Uterus (tissue), 4 donors: Measurements from ENCODE around the gene ADORA1. TPM values are rescaled to one million over a fixed set of nuclear protein-coding genes. Genes with fewer than 3 reads are reported as not detected.

ENCODE experiments used
- DNase-seq, 2 donors: peaks; one replicate each; pipeline ENCODE4 v3.0.0-alpha.2; 2019 to 2020
- H3K27ac ChIP-seq, 2 donors: fragments of 200-600 bp; sonication (generic); 1 replicate in 1 of 2; 2 replicates in 1 of 2; pipeline ENCODE4 v1.5.1; 2016 to 2018
- H3K27me3 ChIP-seq, 2 donors: fragments of 200-600 bp; sonication (generic); one replicate each; pipeline ENCODE4 v1.5.1; 2018 to 2019; ENCODE audit warnings: control low read depth in 1 of 2
- H3K36me3 ChIP-seq, 2 donors: fragments of 200-600 bp; sonication (generic); one replicate each; pipeline ENCODE4 v1.5.1; 2019; ENCODE audit warnings: control low read depth in 1 of 2
- H3K4me1 ChIP-seq, 2 donors: fragments of 200-600 bp; sonication (generic); one replicate each; pipeline ENCODE4 v1.5.1; 2018 to 2019; ENCODE audit warnings: control low read depth in 1 of 2
- H3K4me3 ChIP-seq, 2 donors: fragments of 200-600 bp; sonication (generic); 1 replicate in 1 of 2; 2 replicates in 1 of 2; pipeline ENCODE4 v1.5.1; 2018 to 2019; ENCODE audit warnings: mild to moderate bottlenecking in 1 of 2
- H3K9me3 ChIP-seq, 2 donors: fragments of 200-600 bp; sonication (generic); one replicate each; pipeline ENCODE4 v1.5.1; 2019; ENCODE audit warnings: control low read depth in 1 of 2
- POLR2A ChIP-seq, 2 donors: fragments of 450-650 bp; IDR thresholded peaks; one replicate each; pipeline ENCODE4 v1.6.1; 2016; ENCODE audit warnings: antibody characterized with exemption in 2 of 2, mild to moderate bottlenecking in 1 of 2, moderate library complexity in 1 of 2
- intact Hi-C: fragments of 100-400 bp; cut with DNase I; formaldehyde crosslinking; loops from one replicate; pipeline ENCODE4 v1.15.1; 2023; ENCODE audit warnings: low total_unique reads
- total RNA-seq, 4 donors: library from RNA; depleted of rRNA in 3 of 4; stranded (reverse); fragments of >200 nt in 3 of 4; gene quantifications; one replicate each; pipeline versions ENCODE4 v1.1.0 to v1.2.4, GENCODE V29; 2014 to 2023
- TF ChIP-seq, protein P1 (sequence below), 4 experiments: fragments of 200-600 bp in 2 of 4; fragments of 450-650 bp in 2 of 4; sonication (generic) in 2 of 4; IDR thresholded peaks; one replicate each; pipeline ENCODE4 v1.5.1; 2016 to 2019; ENCODE audit warnings: antibody characterized with exemption in 4 of 4, mild to moderate bottlenecking in 2 of 4, moderate library complexity in 1 of 4
- donor health status: DM: yes; HTN: yes; CAD: no.

The ADORA1 gene
- total RNA-seq, 4 donors from 2014 or later, result 3.0 TPM; not detected in 2

DNA sequence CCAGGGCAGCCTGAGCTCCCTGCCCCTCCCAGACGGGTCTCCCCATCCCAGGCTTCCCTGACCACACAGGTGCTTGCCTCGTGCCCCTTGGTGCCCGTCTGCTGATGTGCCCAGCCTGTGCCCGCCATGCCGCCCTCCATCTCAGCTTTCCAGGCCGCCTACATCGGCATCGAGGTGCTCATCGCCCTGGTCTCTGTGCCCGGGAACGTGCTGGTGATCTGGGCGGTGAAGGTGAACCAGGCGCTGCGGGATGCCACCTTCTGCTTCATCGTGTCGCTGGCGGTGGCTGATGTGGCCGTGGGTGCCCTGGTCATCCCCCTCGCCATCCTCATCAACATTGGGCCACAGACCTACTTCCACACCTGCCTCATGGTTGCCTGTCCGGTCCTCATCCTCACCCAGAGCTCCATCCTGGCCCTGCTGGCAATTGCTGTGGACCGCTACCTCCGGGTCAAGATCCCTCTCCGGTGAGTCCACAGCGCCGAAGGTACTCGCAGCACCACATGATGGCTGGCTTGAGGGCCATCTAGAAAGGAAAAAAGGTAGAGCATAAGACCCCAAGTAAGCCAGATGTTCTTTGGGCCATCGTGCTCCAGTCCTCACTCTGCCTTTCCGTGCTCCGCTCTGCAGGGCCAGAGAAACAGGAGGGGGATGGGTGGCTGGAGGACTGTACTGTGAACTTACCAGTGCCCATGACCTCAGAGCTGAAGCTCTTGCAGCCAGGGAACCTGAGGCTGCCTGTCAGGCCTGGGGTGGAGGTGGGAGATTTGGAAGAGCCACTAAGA, 1.4 kb downstream of the ADORA1 start:
- no peak for DNase-seq
- intact Hi-C loops, result no loop called here
- H3K27ac ChIP-seq, result no peak overlapping the region
- H3K9me3 ChIP-seq, result no peaks in the 10 kb centered on the region
- no peaks in the 10 kb centered on the region for H3K27me3 ChIP-seq
- TF ChIP-seq, protein P1, sequence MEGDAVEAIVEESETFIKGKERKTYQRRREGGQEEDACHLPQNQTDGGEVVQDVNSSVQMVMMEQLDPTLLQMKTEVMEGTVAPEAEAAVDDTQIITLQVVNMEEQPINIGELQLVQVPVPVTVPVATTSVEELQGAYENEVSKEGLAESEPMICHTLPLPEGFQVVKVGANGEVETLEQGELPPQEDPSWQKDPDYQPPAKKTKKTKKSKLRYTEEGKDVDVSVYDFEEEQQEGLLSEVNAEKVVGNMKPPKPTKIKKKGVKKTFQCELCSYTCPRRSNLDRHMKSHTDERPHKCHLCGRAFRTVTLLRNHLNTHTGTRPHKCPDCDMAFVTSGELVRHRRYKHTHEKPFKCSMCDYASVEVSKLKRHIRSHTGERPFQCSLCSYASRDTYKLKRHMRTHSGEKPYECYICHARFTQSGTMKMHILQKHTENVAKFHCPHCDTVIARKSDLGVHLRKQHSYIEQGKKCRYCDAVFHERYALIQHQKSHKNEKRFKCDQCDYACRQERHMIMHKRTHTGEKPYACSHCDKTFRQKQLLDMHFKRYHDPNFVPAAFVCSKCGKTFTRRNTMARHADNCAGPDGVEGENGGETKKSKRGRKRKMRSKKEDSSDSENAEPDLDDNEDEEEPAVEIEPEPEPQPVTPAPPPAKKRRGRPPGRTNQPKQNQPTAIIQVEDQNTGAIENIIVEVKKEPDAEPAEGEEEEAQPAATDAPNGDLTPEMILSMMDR (IDR thresholded peaks at IDR 0.05), result no peak
- no peak for TF ChIP-seq POLR2A (IDR thresholded peaks at IDR 0.05)
- no peaks in the 10 kb centered on the region for H3K36me3 ChIP-seq
- peaks cover 3 to 13% of the 10 kb centered on the region in 2 donors for H3K4me1 ChIP-seq
- no peak overlapping the region for H3K4me3 ChIP-seq

DNA sequence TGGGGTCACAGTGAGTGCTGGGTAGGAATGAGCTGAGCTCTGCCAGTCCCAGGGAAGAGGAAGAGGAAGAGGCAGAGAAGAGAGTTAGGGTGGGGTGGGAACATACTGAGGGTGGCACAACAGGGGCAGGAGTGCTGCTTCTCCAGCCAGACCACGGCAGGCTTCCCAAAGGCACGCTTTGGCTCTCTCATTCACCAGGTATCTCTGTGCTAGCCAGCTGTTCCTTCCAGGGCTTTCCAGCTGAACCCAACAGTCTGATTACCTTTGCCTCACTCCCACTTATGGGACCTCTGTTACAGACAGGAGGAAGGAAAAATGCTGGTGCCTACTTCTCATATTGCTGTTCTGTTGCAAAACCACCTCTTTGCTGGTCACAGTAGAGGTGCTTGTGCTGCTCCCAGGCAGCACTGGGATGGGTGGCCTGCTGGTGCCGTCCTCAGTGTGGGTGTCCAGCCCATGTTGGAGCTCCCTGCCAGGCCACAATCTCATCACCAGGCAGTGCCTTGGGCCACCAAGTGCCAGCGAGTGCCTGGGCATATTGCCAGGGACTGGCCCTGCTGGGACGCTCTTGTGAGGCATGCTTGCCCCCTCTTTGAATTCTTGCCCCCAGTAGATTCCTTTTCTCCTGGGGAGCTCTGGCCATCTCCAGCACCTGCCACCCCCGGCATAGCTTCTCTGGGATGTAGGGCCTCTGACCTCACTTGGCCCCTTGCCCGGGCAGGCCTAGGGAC, 2.1 kb downstream of the ADORA1 start:
- DNase-seq, result no peak
- Histone ChIP-seq H3K27ac (no peak overlapping the region), H3K9me3 (no peaks in the 10 kb centered on the region), H3K36me3 (no peaks in the 10 kb centered on the region), H3K4me3 (no peak overlapping the region), H3K4me1 (peaks cover 3 to 13% of the 10 kb centered on the region in 2 donors), H3K27me3 (no peaks in the 10 kb centered on the region)
- no peak for TF ChIP-seq POLR2A (IDR thresholded peaks at IDR 0.05)
- TF ChIP-seq, protein P1 (IDR thresholded peaks at IDR 0.05), result no peak
- intact Hi-C loops, result no loop called here

DNA sequence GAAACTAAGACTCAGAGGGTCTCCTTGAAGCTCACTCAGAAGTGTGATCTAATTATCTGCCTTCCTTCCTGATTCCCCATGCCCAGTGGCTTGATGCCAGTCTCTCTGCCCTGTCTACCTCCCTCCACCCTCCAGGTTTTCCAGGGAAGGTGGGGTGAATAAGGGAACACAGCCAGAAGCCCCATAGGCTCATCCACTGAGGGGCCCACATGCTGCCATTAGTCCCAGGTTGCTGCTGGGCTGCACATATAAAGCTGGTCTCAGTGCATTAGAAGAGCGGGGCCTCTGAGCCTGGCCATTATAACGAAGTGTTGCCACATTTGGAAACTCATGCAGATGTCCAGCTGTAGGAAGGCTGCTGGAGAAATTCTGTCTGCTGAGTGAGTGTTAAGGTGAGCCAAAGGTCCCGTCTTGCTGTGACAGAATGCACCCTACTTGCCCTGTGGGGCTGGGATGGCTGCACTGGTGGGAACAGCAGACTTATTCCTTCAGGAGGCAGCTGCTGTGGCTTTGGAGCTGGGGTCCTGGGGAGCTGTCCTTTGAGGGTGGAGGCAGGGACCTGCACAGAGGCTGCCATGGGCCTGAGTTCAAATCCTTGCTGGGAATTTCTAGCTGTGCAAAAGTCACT, 2.9 kb downstream of the ADORA1 start:
- H3K4me3 ChIP-seq, result no peak overlapping the region
- intact Hi-C loops, result no loop called here
- no peak for DNase-seq
- no peaks in the 10 kb centered on the region for H3K9me3 ChIP-seq
- TF ChIP-seq, protein P1 (IDR thresholded peaks at IDR 0.05), result no peak
- no peak for TF ChIP-seq POLR2A (IDR thresholded peaks at IDR 0.05)
- H3K27me3 ChIP-seq, result no peaks in the 10 kb centered on the region
- no peaks in the 10 kb centered on the region for H3K36me3 ChIP-seq
- peaks cover 3 to 13% of the 10 kb centered on the region in 2 donors for H3K4me1 ChIP-seq
- H3K27ac ChIP-seq, result no peak overlapping the region

- no peak for TF ChIP-seq POLR2A (IDR thresholded peaks at IDR 0.05)
- TF ChIP-seq, protein P1 (IDR thresholded peaks at IDR 0.05), result no peak
- intact Hi-C loops, result no loop called here
- DNase-seq, result no peak
These were observed 4.1 kb downstream of the ADORA1 start for GRCh38 chr1:203131548-203132200.

More at GRCh38 chr1:203131548-203132200, 4.1 kb downstream of the ADORA1 start:
- Histone ChIP-seq H3K27ac (no peak overlapping the region), H3K4me3 (no peak overlapping the region), H3K27me3 (no peaks in the 10 kb centered on the region), H3K9me3 (no peaks in the 10 kb centered on the region), H3K36me3 (no peaks in the 10 kb centered on the region), H3K4me1 (peaks cover 3 to 10% of the 10 kb centered on the region in 2 donors)
